ENCODE results near the gene LARP4. TPM values are rescaled to one million over a fixed set of nuclear protein-coding genes. Genes with fewer than 3 reads are reported as not detected.
"Not testable (repeated sequence)": the region's sequence is repeated elsewhere in the genome, so short reads cannot be mapped to it uniquely, and the experiment has no call there.

The LARP4 gene
- total RNA-seq, 2 donors from 2014 or later: 53.3 to 53.8 TPM

- no peak for TF ChIP-seq CTCF (IDR thresholded peaks at IDR 0.05)
- no peaks in the 10 kb centered on the region for H3K36me3 ChIP-seq
- no peak for DNase-seq
- H3K4me3 ChIP-seq: no peak overlapping the region
- no peaks in the 10 kb centered on the region for H3K4me1 ChIP-seq
- H3K27me3 ChIP-seq: no peaks in the 10 kb centered on the region
- no peak overlapping the region for H3K9ac ChIP-seq (ENCODE audit: low read depth in 2 of 2, low read length in 2 of 2)
- intact Hi-C loops (cut with DNase I): no loop called here
- H3K27ac ChIP-seq: no peak overlapping the region
- H3K9me3 ChIP-seq: no peaks in the 10 kb centered on the region
These were observed 45.3 kb upstream of the LARP4 start for GRCh38 chr12:50355365-50355764.

- no peak overlapping the region for H3K4me3 ChIP-seq
- H3K27ac ChIP-seq: no peak overlapping the region
- no peaks in the 10 kb centered on the region for H3K27me3 ChIP-seq
- TF ChIP-seq CTCF (IDR thresholded peaks at IDR 0.05): no peak
- intact Hi-C loops (cut with DNase I): no loop called here
- no peaks in the 10 kb centered on the region for H3K9me3 ChIP-seq
- no peak overlapping the region for H3K9ac ChIP-seq (ENCODE audit: low read depth in 2 of 2, low read length in 2 of 2)
- no peaks in the 10 kb centered on the region for H3K4me1 ChIP-seq
- DNase-seq: no peak
- H3K36me3 ChIP-seq: no peaks in the 10 kb centered on the region
These were observed 38.0 kb upstream of the LARP4 start for GRCh38 chr12:50362671-50363070.

GRCh38 chr12:50363141-50363540 lies 37.5 kb upstream of the LARP4 start:
- DNase-seq: no peak
- H3K27ac ChIP-seq: no peak overlapping the region
- intact Hi-C loops (cut with DNase I): no loop called here

GRCh38 chr12:50365709-50366406 lies 34.8 kb upstream of the LARP4 start:
- TF ChIP-seq CTCF (IDR thresholded peaks at IDR 0.05): no peak
- intact Hi-C loops (cut with DNase I): no loop called here
- H3K36me3 ChIP-seq: no peaks in the 10 kb centered on the region
- H3K27ac ChIP-seq: no peak overlapping the region
- no peak overlapping the region for H3K4me3 ChIP-seq
- H3K9ac ChIP-seq (ENCODE audit: low read depth in 2 of 2, low read length in 2 of 2): no peak overlapping the region
- H3K27me3 ChIP-seq: no peaks in the 10 kb centered on the region
- no peak for DNase-seq
- no peaks in the 10 kb centered on the region for H3K4me1 ChIP-seq
- H3K9me3 ChIP-seq: no peaks in the 10 kb centered on the region

More at GRCh38 chr12:50363141-50363540, 37.5 kb upstream of the LARP4 start:
- Histone ChIP-seq H3K4me3 (no peak overlapping the region), H3K9ac (ENCODE audit: low read depth in 2 of 2, low read length in 2 of 2) (no peak overlapping the region), H3K4me1 (no peaks in the 10 kb centered on the region), H3K36me3 (no peaks in the 10 kb centered on the region), H3K9me3 (no peaks in the 10 kb centered on the region), H3K27me3 (no peaks in the 10 kb centered on the region)
- TF ChIP-seq CTCF (IDR thresholded peaks at IDR 0.05): no peak

- DNase-seq; intact Hi-C loops (cut with DNase I); H3K9ac ChIP-seq (ENCODE audit: low read depth in 2 of 2, low read length in 2 of 2); H3K27ac ChIP-seq; H3K27me3 ChIP-seq; H3K36me3 ChIP-seq; H3K9me3 ChIP-seq; H3K4me1 ChIP-seq; H3K4me3 ChIP-seq: not testable (repeated sequence)
These were observed 30.0 kb upstream of the LARP4 start for GRCh38 chr12:50370672-50371071.

GRCh38 chr12:50375802-50376201 lies 24.9 kb upstream of the LARP4 start:
- Histone ChIP-seq H3K4me1 (no peaks in the 10 kb centered on the region), H3K9ac (ENCODE audit: low read depth in 2 of 2, low read length in 2 of 2) (no peak overlapping the region), H3K27ac (no peak overlapping the region), H3K4me3 (no peak overlapping the region), H3K9me3 (no peaks in the 10 kb centered on the region), H3K27me3 (no peaks in the 10 kb centered on the region), H3K36me3 (no peaks in the 10 kb centered on the region)
- intact Hi-C loops (cut with DNase I): no loop called here
- no peak for DNase-seq
- no peak for TF ChIP-seq CTCF (IDR thresholded peaks at IDR 0.05)
